ENCODE results near the gene UQCC2. TPM values are rescaled to one million over a fixed set of nuclear protein-coding genes. Genes with fewer than 3 reads are reported as not detected.

Gene UQCC2
- total RNA-seq, 5 donors from 2014 or later (not counting 1 experiment from before 2014, with no cell fraction given) = 17.2 to 36.2 (median 32.7) TPM

DNA sequence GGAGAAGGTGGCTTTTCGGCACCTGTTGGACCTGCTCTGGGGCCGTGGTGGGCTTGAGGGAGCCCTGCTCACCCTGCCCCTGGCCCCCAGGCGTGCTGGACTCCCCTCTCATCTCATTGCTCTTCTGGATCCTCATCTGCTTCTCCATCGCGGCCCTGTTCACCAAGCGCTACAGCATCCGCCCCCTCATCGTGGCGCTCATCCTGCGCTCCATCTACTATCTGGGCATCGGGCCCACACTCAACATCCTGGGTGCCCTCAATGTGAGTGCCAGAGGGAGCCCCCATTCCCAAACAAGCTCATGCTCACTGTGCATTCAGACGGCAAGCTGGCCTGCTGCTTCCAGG is 22.4 kb downstream of the UQCC2 start:
- H3K4me1 ChIP-seq (ENCODE audit: control insufficient read depth in 1 of 2, extremely low read depth in 1 of 2, insufficient read depth in 2 of 2, low read length in 2 of 2) = peaks cover 25 to 31% of the 10 kb centered on the region in 2 experiments
- ChIA-PET POLR2A (no interaction called here), CTCF (no interaction called here)
- Mint-ChIP-seq H3K27me3 (no peaks in the 10 kb centered on the region), H3K4me1 (peaks cover 23 to 31% (median 27%) of the 10 kb centered on the region in 3 donors), H3K36me3 (peaks cover 52% of the 10 kb centered on the region), H3K4me3 (no peak overlapping the region), H3K9me3 (no peaks in the 10 kb centered on the region), H3K27ac (no peak overlapping the region)
- H3K27me3 ChIP-seq (replicated peaks in 1 of 2; ENCODE audit: control insufficient read depth in 2 of 2, extremely low read depth in 1 of 2, insufficient read depth in 2 of 2, low read length in 1 of 2) = no peaks in the 10 kb centered on the region
- H3K36me3 ChIP-seq (ENCODE audit: control insufficient read depth in 2 of 2, extremely low read depth in 1 of 2, insufficient read depth in 1 of 2, low read length in 1 of 2) = peaks cover 20 to 86% of the 10 kb centered on the region in 2 donors
- no peak for DNase-seq
- no peak for ATAC-seq (replicated peaks in 1 of 4)
- no peak overlapping the region for H3K4me3 ChIP-seq (ENCODE audit: control insufficient read depth in 1 of 2, extremely low read depth in 1 of 2, low read length in 1 of 2)
- H3K9me3 ChIP-seq = no peaks in the 10 kb centered on the region
- WGBS (ENCODE audit: insufficient coverage) = 85% methylated on average over 12 of the region's 12 CpGs
- no peak overlapping the region for H3K27ac ChIP-seq (ENCODE audit: low read length)

DNA sequence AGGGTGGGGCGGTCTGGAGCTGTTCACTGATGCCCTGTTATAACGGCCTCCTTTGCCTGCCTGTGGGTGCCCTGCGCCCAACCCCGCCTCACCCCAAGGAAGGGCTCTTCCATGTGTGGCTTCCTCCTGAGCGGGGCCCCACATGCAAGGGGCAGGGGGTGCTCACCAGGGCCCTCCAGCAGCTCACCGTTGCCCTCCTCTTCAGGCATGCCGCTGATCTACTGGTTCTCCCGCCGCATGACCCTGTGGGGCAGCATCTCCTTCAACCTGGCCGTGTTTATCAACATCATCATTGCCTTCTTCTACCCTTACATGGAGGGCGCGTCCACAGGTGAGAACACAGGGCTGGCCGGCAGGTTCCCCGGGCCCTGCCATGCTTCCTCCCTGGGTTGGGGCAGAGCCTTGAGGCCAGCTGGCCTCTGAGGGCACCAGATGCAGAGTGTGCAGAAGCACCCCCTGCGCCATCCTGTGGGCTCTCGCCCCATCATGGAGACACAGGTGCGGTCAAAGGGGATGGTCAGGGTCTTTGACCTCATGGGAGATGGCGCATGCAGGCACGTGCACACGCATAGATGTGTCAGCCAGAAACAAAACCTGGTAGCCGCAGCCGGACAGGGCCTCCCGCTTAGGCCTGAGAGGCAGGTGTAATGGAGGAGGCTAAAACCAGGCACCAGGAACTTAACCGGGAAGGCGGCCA is 22.9 kb downstream of the UQCC2 start:
- WGBS (ENCODE audit: insufficient coverage) = 94% methylated on average over 23 of the region's 25 CpGs

DNA sequence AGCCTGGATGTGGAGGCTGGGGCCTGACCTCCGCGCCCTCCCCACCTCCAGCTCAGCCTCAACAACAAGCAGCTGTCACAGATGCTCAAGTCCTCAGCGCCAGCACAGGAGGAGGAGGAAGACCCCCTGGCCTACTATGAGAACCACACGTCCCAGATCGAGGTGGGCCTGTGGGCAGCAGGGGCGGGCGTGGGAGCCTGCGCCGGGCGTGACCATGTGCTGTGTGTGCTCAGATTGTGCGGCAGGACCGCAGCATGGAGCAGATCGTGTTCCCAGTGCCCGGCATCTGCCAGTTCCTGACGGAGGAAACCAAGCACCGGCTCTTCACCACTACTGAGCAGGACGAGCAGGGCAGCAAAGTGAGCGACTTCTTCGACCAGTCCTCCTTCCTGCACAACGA is 23.5 kb downstream of the UQCC2 start:
- Histone ChIP-seq H3K4me1 (ENCODE audit: control insufficient read depth in 1 of 2, extremely low read depth in 1 of 2, insufficient read depth in 2 of 2, low read length in 2 of 2) (peaks cover 17 to 27% of the 10 kb centered on the region in 2 experiments), H3K27ac (ENCODE audit: low read length) (no peak overlapping the region), H3K4me3 (ENCODE audit: control insufficient read depth in 1 of 2, extremely low read depth in 1 of 2, low read length in 1 of 2) (no peak overlapping the region), H3K27me3 (replicated peaks in 1 of 2; ENCODE audit: control insufficient read depth in 2 of 2, extremely low read depth in 1 of 2, insufficient read depth in 2 of 2, low read length in 1 of 2) (no peaks in the 10 kb centered on the region), H3K9me3 (no peaks in the 10 kb centered on the region), H3K36me3 (ENCODE audit: control insufficient read depth in 2 of 2, extremely low read depth in 1 of 2, insufficient read depth in 1 of 2, low read length in 1 of 2) (peaks cover 20 to 89% of the 10 kb centered on the region in 2 donors)
- CTCF ChIA-PET = interaction anchor here in 1 of 2 donors (0.6 kb wide), 1 partner anchor 12 kb away, joined by 3 read pairs; no protein-coding TSS in a partner anchor
- peaks cover 12 to 28% (median 20%) of the 10 kb centered on the region in 3 donors for H3K4me1 Mint-ChIP-seq
- DNase-seq (no peak), ATAC-seq (replicated peaks in 1 of 4) (no peak)
- H3K27me3 Mint-ChIP-seq = no peaks in the 10 kb centered on the region
- WGBS (ENCODE audit: insufficient coverage) = 95% methylated on average over 18 of the region's 20 CpGs
- no peak overlapping the region for H3K27ac Mint-ChIP-seq
- no peaks in the 10 kb centered on the region for H3K9me3 Mint-ChIP-seq
- H3K36me3 Mint-ChIP-seq = peaks cover 54% of the 10 kb centered on the region
- no peak overlapping the region for H3K4me3 Mint-ChIP-seq
- POLR2A ChIA-PET = no interaction called here

More for the DNA sequence above, 22.9 kb downstream of the UQCC2 start:
- no peaks in the 10 kb centered on the region for H3K9me3 Mint-ChIP-seq
- H3K36me3 ChIP-seq (ENCODE audit: control insufficient read depth in 2 of 2, extremely low read depth in 1 of 2, insufficient read depth in 1 of 2, low read length in 1 of 2) = peaks cover 20 to 89% of the 10 kb centered on the region in 2 donors
- no peaks in the 10 kb centered on the region for H3K27me3 Mint-ChIP-seq
- H3K36me3 Mint-ChIP-seq = peaks cover 53% of the 10 kb centered on the region
- H3K4me3 Mint-ChIP-seq = no peak overlapping the region
- peaks cover 21 to 27% of the 10 kb centered on the region in 2 experiments for H3K4me1 ChIP-seq (ENCODE audit: control insufficient read depth in 1 of 2, extremely low read depth in 1 of 2, insufficient read depth in 2 of 2, low read length in 2 of 2)
- no peak overlapping the region for H3K4me3 ChIP-seq (ENCODE audit: control insufficient read depth in 1 of 2, extremely low read depth in 1 of 2, low read length in 1 of 2)
- no peak overlapping the region for H3K27ac ChIP-seq (ENCODE audit: low read length)
- no peaks in the 10 kb centered on the region for H3K27me3 ChIP-seq (replicated peaks in 1 of 2; ENCODE audit: control insufficient read depth in 2 of 2, extremely low read depth in 1 of 2, insufficient read depth in 2 of 2, low read length in 1 of 2)
- H3K9me3 ChIP-seq = no peaks in the 10 kb centered on the region
- POLR2A ChIA-PET = no interaction called here
- DNase-seq (no peak), ATAC-seq (replicated peaks in 1 of 4) (no peak)
- no peak overlapping the region for H3K27ac Mint-ChIP-seq
- peaks cover 18 to 28% (median 22%) of the 10 kb centered on the region in 3 donors for H3K4me1 Mint-ChIP-seq
- CTCF ChIA-PET = interaction anchor here in 1 of 2 donors (0.6 kb wide), 1 partner anchor 12 kb away, joined by 3 read pairs; no protein-coding TSS in a partner anchor

DNA sequence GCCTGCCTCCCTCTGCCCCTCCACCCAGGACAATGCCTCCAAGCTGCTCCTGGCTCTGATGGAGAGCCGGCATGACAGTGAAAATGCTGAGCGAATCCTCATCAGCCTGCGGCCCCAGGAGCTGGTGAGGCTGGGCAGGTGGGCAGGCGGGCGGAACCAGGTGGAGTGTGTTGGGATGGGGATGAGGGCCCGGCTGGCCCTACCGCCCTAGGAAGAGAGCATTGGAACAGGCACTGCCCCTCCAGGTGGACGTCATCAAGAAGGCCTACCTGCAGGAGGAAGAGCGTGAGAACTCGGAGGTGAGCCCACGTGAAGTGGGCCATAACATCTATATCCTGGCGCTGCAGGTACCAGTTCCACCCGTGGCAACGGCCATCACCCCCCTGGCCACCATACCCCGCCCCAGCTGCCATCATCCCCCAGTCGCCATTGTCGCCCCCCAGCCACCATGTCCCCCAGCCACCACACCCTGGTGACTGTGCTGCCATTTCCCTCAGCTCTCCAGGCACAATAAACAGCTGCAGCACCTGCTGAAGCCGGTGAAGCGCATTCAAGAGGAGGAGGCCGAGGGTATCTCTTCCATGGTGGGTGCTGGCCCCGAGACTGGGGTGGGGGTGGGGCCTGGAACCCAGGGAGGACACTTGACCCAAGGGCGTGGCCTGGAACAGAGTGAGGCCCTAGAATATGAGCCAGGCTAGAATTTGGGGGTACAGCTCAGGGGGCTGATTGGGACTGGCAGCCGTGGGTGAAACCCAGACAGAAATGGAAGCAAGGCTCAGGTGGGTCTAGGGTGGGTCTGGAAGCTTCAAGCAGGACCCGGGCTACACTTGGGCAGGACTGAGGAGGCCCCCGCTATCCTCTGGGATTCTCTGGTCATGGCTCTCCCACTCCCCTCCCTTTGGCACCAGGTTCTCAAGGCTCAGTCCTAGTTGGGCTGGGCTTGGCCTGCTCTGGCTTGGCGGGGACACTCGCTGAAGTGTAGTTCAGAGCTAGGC is 24.2 kb downstream of the UQCC2 start:
- DNase-seq = no peak
- peaks cover 12 to 27% of the 10 kb centered on the region in 2 experiments for H3K4me1 ChIP-seq (ENCODE audit: control insufficient read depth in 1 of 2, extremely low read depth in 1 of 2, insufficient read depth in 2 of 2, low read length in 2 of 2)
- Mint-ChIP-seq H3K27me3 (no peaks in the 10 kb centered on the region), H3K27ac (no peak overlapping the region), H3K9me3 (no peaks in the 10 kb centered on the region), H3K4me1 (peaks cover 4 to 28% (median 18%) of the 10 kb centered on the region in 3 donors), H3K36me3 (peaks cover 54% of the 10 kb centered on the region), H3K4me3 (no peak overlapping the region)
- ChIA-PET CTCF (no interaction called here), POLR2A (no interaction called here)
- no peaks in the 10 kb centered on the region for H3K27me3 ChIP-seq (replicated peaks in 1 of 2; ENCODE audit: control insufficient read depth in 2 of 2, extremely low read depth in 1 of 2, insufficient read depth in 2 of 2, low read length in 1 of 2)
- no peaks in the 10 kb centered on the region for H3K9me3 ChIP-seq
- H3K36me3 ChIP-seq (ENCODE audit: control insufficient read depth in 2 of 2, extremely low read depth in 1 of 2, insufficient read depth in 1 of 2, low read length in 1 of 2) = peaks cover 20 to 93% of the 10 kb centered on the region in 2 donors
- WGBS (ENCODE audit: insufficient coverage) = 96% methylated on average over 16 of the region's 27 CpGs
- no peak overlapping the region for H3K4me3 ChIP-seq (ENCODE audit: control insufficient read depth in 1 of 2, extremely low read depth in 1 of 2, low read length in 1 of 2)
- no peak for ATAC-seq (replicated peaks in 1 of 4)
- no peak overlapping the region for H3K27ac ChIP-seq (ENCODE audit: low read length)

DNA sequence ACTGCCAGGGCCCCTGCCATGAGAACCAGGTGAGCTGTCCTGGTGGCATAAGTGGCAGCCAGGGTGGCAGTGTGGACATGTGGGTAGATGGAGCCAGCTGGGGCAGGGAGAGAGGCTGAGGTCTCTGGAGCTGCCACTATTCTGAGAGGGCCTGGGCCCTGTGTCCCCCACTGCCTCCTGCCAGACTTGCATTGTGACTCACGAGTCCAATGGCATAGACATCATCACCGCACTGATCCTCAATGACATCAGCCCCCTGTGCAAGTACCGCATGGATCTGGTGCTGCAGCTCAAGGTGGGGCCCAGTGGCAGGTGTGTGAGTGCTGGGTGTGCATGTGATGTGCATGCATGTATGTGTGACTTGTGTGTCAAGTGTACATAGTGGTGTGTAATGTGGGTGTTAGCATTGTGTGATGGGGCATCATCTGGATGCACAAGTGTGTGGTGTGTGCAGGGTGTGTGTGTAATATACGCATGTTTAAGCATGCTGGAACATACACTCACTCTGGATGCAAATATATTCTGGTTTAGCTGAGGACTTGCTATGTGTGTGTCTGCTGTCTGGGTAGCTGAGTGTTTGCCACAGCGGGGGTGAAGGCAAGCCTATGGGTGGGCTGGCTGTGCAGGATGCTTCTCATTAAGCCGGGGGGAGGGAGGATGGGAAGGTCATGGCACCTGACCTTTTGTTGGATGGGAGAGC is 25.1 kb downstream of the UQCC2 start:
- H3K27ac Mint-ChIP-seq = peak overlapping the region; percentile 40 to 50
- no peak overlapping the region for H3K27ac ChIP-seq (ENCODE audit: low read length)
- no peak overlapping the region for H3K4me3 ChIP-seq (ENCODE audit: control insufficient read depth in 1 of 2, extremely low read depth in 1 of 2, low read length in 1 of 2)
- peaks cover 4 to 19% of the 10 kb centered on the region in 2 experiments for H3K4me1 ChIP-seq (ENCODE audit: control insufficient read depth in 1 of 2, extremely low read depth in 1 of 2, insufficient read depth in 2 of 2, low read length in 2 of 2)
- ChIA-PET CTCF (interaction anchor here in 1 of 2 donors (0.7 kb wide), 1 partner anchor 1285 kb away, joined by 3 read pairs; no protein-coding TSS in a partner anchor), POLR2A (interaction anchor here in 1 of 2 donors (0.6 kb wide), 1 partner anchor 86 kb away, joined by 3 read pairs; no protein-coding TSS in a partner anchor)
- H3K27me3 Mint-ChIP-seq = no peaks in the 10 kb centered on the region
- H3K36me3 Mint-ChIP-seq = peaks cover 56% of the 10 kb centered on the region
- no peaks in the 10 kb centered on the region for H3K9me3 ChIP-seq
- H3K36me3 ChIP-seq (ENCODE audit: control insufficient read depth in 2 of 2, extremely low read depth in 1 of 2, insufficient read depth in 1 of 2, low read length in 1 of 2) = peaks cover 16 to 94% of the 10 kb centered on the region in 2 donors
- DNase-seq (no peak), ATAC-seq (replicated peaks in 1 of 4) (no peak)
- no peak overlapping the region for H3K4me3 Mint-ChIP-seq
- no peaks in the 10 kb centered on the region for H3K9me3 Mint-ChIP-seq
- no peaks in the 10 kb centered on the region for H3K27me3 ChIP-seq (replicated peaks in 1 of 2; ENCODE audit: control insufficient read depth in 2 of 2, extremely low read depth in 1 of 2, insufficient read depth in 2 of 2, low read length in 1 of 2)
- WGBS (ENCODE audit: insufficient coverage) = 84% methylated on average over 5 of the region's 6 CpGs
- H3K4me1 Mint-ChIP-seq = peaks cover 0 to 21% (median 10%) of the 10 kb centered on the region in 3 donors
